ENCODE data around the gene WDR13.
A peak's percentile ranks its signal among the peaks of the same experiment; 100 is the strongest.
"Not testable (repeated sequence)": the region's sequence is repeated elsewhere in the genome, so short reads cannot be mapped to it uniquely, and the experiment has no call there.

The WDR13 gene

GRCh38 chrX:48597353-48598264 lies at the start of gene WDR13:
Gene WDR13, plus strand, starts transcription at chrX:48597492. Its CDS starts 505 bp downstream, at chrX:48597997.
- FAIRE-seq (peak; percentile 99), DNase-seq (ENCODE audit: extremely low spot score, insufficient read length, low read depth) (peak; percentile 71)

- no peak for DNase-seq (ENCODE audit: extremely low spot score, insufficient read length, low read depth)
- peak; percentile 46 for FAIRE-seq
Observed at GRCh38 chrX:48548871-48549270, 48.4 kb upstream of the WDR13 start.

- not testable (repeated sequence) for DNase-seq (ENCODE audit: extremely low spot score, insufficient read length, low read depth)
- FAIRE-seq = peak; percentile 26
Observed at GRCh38 chrX:48555731-48556325, 41.5 kb upstream of the WDR13 start.

- no peak for DNase-seq (ENCODE audit: extremely low spot score, insufficient read length, low read depth)
- no peak for FAIRE-seq
Observed at GRCh38 chrX:48558271-48558670, 39.0 kb upstream of the WDR13 start.

- DNase-seq (ENCODE audit: extremely low spot score, insufficient read length, low read depth) = no peak
- FAIRE-seq = no peak
Observed at GRCh38 chrX:48559636-48560035, 37.7 kb upstream of the WDR13 start.

- FAIRE-seq = no peak
Observed at GRCh38 chrX:48560056-48560455, 37.2 kb upstream of the WDR13 start.

GRCh38 chrX:48560681-48561080 lies 36.6 kb upstream of the WDR13 start:
- DNase-seq (ENCODE audit: extremely low spot score, insufficient read length, low read depth) (no peak), FAIRE-seq (no peak)

More at GRCh38 chrX:48560056-48560455, 37.2 kb upstream of the WDR13 start:
- no peak for DNase-seq (ENCODE audit: extremely low spot score, insufficient read length, low read depth)

- FAIRE-seq (peak; percentile 79), DNase-seq (ENCODE audit: extremely low spot score, insufficient read length, low read depth) (no peak)
Observed at GRCh38 chrX:48569958-48570357, 27.3 kb upstream of the WDR13 start.

- no peak for DNase-seq (ENCODE audit: extremely low spot score, insufficient read length, low read depth)
Observed at GRCh38 chrX:48573690-48574269, 23.5 kb upstream of the WDR13 start.

GRCh38 chrX:48574270-48575266 lies 22.7 kb upstream of the WDR13 start, which contains the start of gene RBM3:
Gene RBM3, plus strand, starts transcription at chrX:48574484. Its CDS starts 697 bp downstream, at chrX:48575181.
- DNase-seq (ENCODE audit: extremely low spot score, insufficient read length, low read depth) (no peak), FAIRE-seq (peak; percentile 99)

More at GRCh38 chrX:48573690-48574269, 23.5 kb upstream of the WDR13 start:
- peak; percentile 26 for FAIRE-seq

- DNase-seq (ENCODE audit: extremely low spot score, insufficient read length, low read depth) (no peak), FAIRE-seq (no peak)
Observed at GRCh38 chrX:48575642-48576041, 21.6 kb upstream of the WDR13 start.

GRCh38 chrX:48576108-48576507 lies 21.2 kb upstream of the WDR13 start:
- FAIRE-seq (no peak), DNase-seq (ENCODE audit: extremely low spot score, insufficient read length, low read depth) (no peak)

- DNase-seq (ENCODE audit: extremely low spot score, insufficient read length, low read depth) (no peak), FAIRE-seq (no peak)
Observed at GRCh38 chrX:48578661-48579128, 18.6 kb upstream of the WDR13 start.

GRCh38 chrX:48579259-48579658 lies 18.0 kb upstream of the WDR13 start:
- DNase-seq (ENCODE audit: extremely low spot score, insufficient read length, low read depth) = no peak
- FAIRE-seq = no peak

- DNase-seq (ENCODE audit: extremely low spot score, insufficient read length, low read depth) (no peak), FAIRE-seq (no peak)
Observed at GRCh38 chrX:48580662-48581061, 16.6 kb upstream of the WDR13 start.

GRCh38 chrX:48584698-48585097 lies 12.6 kb upstream of the WDR13 start:
- no peak for FAIRE-seq

GRCh38 chrX:48589482-48590162 lies 7.7 kb upstream of the WDR13 start:
- DNase-seq (ENCODE audit: extremely low spot score, insufficient read length, low read depth) (no peak), FAIRE-seq (no peak)

More at GRCh38 chrX:48584698-48585097, 12.6 kb upstream of the WDR13 start:
- DNase-seq (ENCODE audit: extremely low spot score, insufficient read length, low read depth) = no peak

GRCh38 chrX:48590203-48591103 lies 6.8 kb upstream of the WDR13 start:
- no peak for FAIRE-seq

More at GRCh38 chrX:48590203-48591103, 6.8 kb upstream of the WDR13 start:
- DNase-seq (ENCODE audit: extremely low spot score, insufficient read length, low read depth) = no peak

Measured in GM18507 (cell line).